HG02938 (cell line): Measurements from ENCODE around the gene FOXD4L3.
"Not testable (repeated sequence)": the region's sequence is repeated elsewhere in the genome, so short reads cannot be mapped to it uniquely, and the experiment has no call there.

Experiments
- ATAC-seq: cut with Tn5 transposase; IDR thresholded peaks from one replicate; pipeline ENCODE4 v1.9.1; 2021; ENCODE audit warnings: mild to moderate bottlenecking, moderate library complexity; ENCODE audit not compliant: unreplicated experiment

FOXD4L3 gene

GRCh38 chr9:68302567-68302966 lies at the start of gene FOXD4L3:
Gene FOXD4L3 (plus strand): TSS chr9:68302867. CDS start chr9:68302952, 85 bp downstream.
- not testable (repeated sequence) for ATAC-seq

GRCh38 chr9:68281041-68281440 lies 21.6 kb upstream of the FOXD4L3 start:
- not testable (repeated sequence) for ATAC-seq

- ATAC-seq = not testable (repeated sequence)
Observed at GRCh38 chr9:68303771-68304170, 1.1 kb downstream of the FOXD4L3 start.

GRCh38 chr9:68304212-68304611 lies 1.5 kb downstream of the FOXD4L3 start:
- ATAC-seq = not testable (repeated sequence)

GRCh38 chr9:68304777-68305176 lies 2.1 kb downstream of the FOXD4L3 start:
- ATAC-seq = not testable (repeated sequence)

- ATAC-seq = not testable (repeated sequence)
Observed at GRCh38 chr9:68305680-68306285, 3.1 kb downstream of the FOXD4L3 start.

- ATAC-seq = not testable (repeated sequence)
Observed at GRCh38 chr9:68306391-68306964, 3.8 kb downstream of the FOXD4L3 start.

GRCh38 chr9:68307127-68307526 lies 4.5 kb downstream of the FOXD4L3 start:
- ATAC-seq = not testable (repeated sequence)

GRCh38 chr9:68307654-68308053 lies 5.0 kb downstream of the FOXD4L3 start:
- ATAC-seq = not testable (repeated sequence)

GRCh38 chr9:68311208-68311607 lies 8.5 kb downstream of the FOXD4L3 start:
- ATAC-seq = not testable (repeated sequence)

GRCh38 chr9:68318209-68318608 lies 15.5 kb downstream of the FOXD4L3 start:
- ATAC-seq = not testable (repeated sequence)

GRCh38 chr9:68323749-68324148 lies 21.1 kb downstream of the FOXD4L3 start:
- not testable (repeated sequence) for ATAC-seq

GRCh38 chr9:68324518-68324917 lies 21.9 kb downstream of the FOXD4L3 start:
- not testable (repeated sequence) for ATAC-seq

GRCh38 chr9:68329106-68329505 lies 26.4 kb downstream of the FOXD4L3 start:
- ATAC-seq = not testable (repeated sequence)

GRCh38 chr9:68330531-68331173 lies 28.0 kb downstream of the FOXD4L3 start:
- ATAC-seq = not testable (repeated sequence)

- not testable (repeated sequence) for ATAC-seq
Observed at GRCh38 chr9:68332122-68332521, 29.5 kb downstream of the FOXD4L3 start.

- not testable (repeated sequence) for ATAC-seq
Observed at GRCh38 chr9:68335935-68336334, 33.3 kb downstream of the FOXD4L3 start.

GRCh38 chr9:68336639-68337339 lies 34.1 kb downstream of the FOXD4L3 start:
- ATAC-seq = not testable (repeated sequence)

- not testable (repeated sequence) for ATAC-seq
Observed at GRCh38 chr9:68338000-68338399, 35.3 kb downstream of the FOXD4L3 start.

GRCh38 chr9:68342265-68343025 lies 39.8 kb downstream of the FOXD4L3 start:
- ATAC-seq = not testable (repeated sequence)

- not testable (repeated sequence) for ATAC-seq
Observed at GRCh38 chr9:68343242-68343641, 40.6 kb downstream of the FOXD4L3 start.
